Neural cell (in vitro differentiated cells): Measurements from ENCODE around the gene GLA. TPM values are rescaled to one million over a fixed set of nuclear protein-coding genes. Genes with fewer than 3 reads are reported as not detected.

Experiments used
- H2AFZ ChIP-seq: fragments of 200-600, 300-800 bp; sonication (generic), shearing (Covaris generic); 2 replicates; pipeline ENCODE4 v1.6.0; 2014; ENCODE audit warnings: low read depth, mild to moderate bottlenecking, antibody characterized with exemption, low read length, moderate library complexity
- H3F3A ChIP-seq: fragments of 200-600 bp; shearing (Covaris generic); 2 replicates; pipeline ENCODE4 v1.6.1; 2016; ENCODE audit warnings: mild to moderate bottlenecking, moderate library complexity, mixed read lengths, antibody characterized with exemption, low read length; ENCODE audit not compliant: insufficient read depth, poor library complexity, severe bottlenecking
- H3K27ac ChIP-seq: fragments of 200-600, 300-800 bp; sonication (generic), shearing (Covaris generic); 2 replicates; pipeline ENCODE4 v1.5.1; 2014; ENCODE audit warnings: mild to moderate bottlenecking, low read length, moderate library complexity
- H3K27me3 ChIP-seq: fragments of 300-800, 200-600 bp; sonication (generic), shearing (Covaris generic); 2 replicates; pipeline ENCODE4 v1.6.0; 2014; ENCODE audit warnings: mild to moderate bottlenecking, low read depth, low read length, moderate library complexity; ENCODE audit not compliant: insufficient read depth
- H3K36me3 ChIP-seq: fragments of 300-800, 200-600 bp; sonication (generic), shearing (Covaris generic); 2 replicates; pipeline ENCODE4 v1.5.1; 2014; ENCODE audit warnings: mild to moderate bottlenecking, antibody characterized with exemption, low read length, moderate library complexity; ENCODE audit not compliant: insufficient read depth
- H3K4me2 ChIP-seq: fragments of 300-800, 200-600 bp; sonication (generic), shearing (Covaris generic); 2 replicates; pipeline ENCODE4 v1.6.0; 2014; ENCODE audit warnings: mild to moderate bottlenecking, low read length
- H3K4me3 ChIP-seq: fragments of 300-800, 200-600 bp; sonication (generic), shearing (Covaris generic); 2 replicates; pipeline ENCODE4 v1.5.1; 2014; ENCODE audit warnings: mild to moderate bottlenecking, low read length, moderate library complexity
- H3K79me2 ChIP-seq: fragments of 200-600 bp; shearing (Covaris generic); replicated peaks from 2 replicates; pipeline ENCODE4 v1.6.0; 2014; ENCODE audit warnings: mild to moderate bottlenecking, low read length, moderate library complexity; ENCODE audit not compliant: insufficient read depth
- H3K9ac ChIP-seq: fragments of 300-800, 200-600 bp; sonication (generic), shearing (Covaris generic); 2 replicates; pipeline ENCODE4 v1.6.1; 2016; ENCODE audit warnings: mild to moderate bottlenecking, low read length, mixed read lengths
- H3K9me2 ChIP-seq: fragments of 200-600 bp; shearing (Covaris generic); 2 replicates; pipeline ENCODE4 v1.6.1; 2016; ENCODE audit warnings: mild to moderate bottlenecking, low read length, mixed read lengths; ENCODE audit not compliant: insufficient read depth
- H3K9me3 ChIP-seq: fragments of 200-600, 300-800 bp; sonication (generic), shearing (Covaris generic); 2 replicates; pipeline ENCODE4 v1.6.1; 2016; ENCODE audit warnings: mild to moderate bottlenecking, mixed run types, low read length, moderate library complexity, mixed read lengths
- H4K20me1 ChIP-seq: fragments of 200-600 bp; shearing (Covaris generic); 2 replicates; pipeline ENCODE4 v1.6.1; 2016; ENCODE audit warnings: mild to moderate bottlenecking, mixed run types; ENCODE audit not compliant: insufficient read depth
- CTCF ChIP-seq: fragments of 450-650 bp; IDR thresholded peaks from 2 replicates; pipeline ENCODE4 v1.5.1; 2014; ENCODE audit warnings: antibody characterized with exemption, mild to moderate bottlenecking, moderate library complexity; ENCODE audit not compliant: poor library complexity, severe bottlenecking
- EP300 ChIP-seq: fragments of 450-650 bp; conservative IDR thresholded peaks from 2 replicates; pipeline ENCODE4 v1.6.1; 2014; ENCODE audit warnings: antibody characterized with exemption, mild to moderate bottlenecking, moderate library complexity; ENCODE audit not compliant: poor library complexity, severe bottlenecking
- EZH2 ChIP-seq: fragments of 200-600, 300-800 bp; shearing (Covaris generic), sonication (generic); IDR thresholded peaks from 2 replicates; pipeline ENCODE4 v1.6.1; 2014; ENCODE audit warnings: antibody characterized with exemption, low read length, borderline replicate concordance, mild to moderate bottlenecking; ENCODE audit not compliant: insufficient read depth, poor library complexity, severe bottlenecking
- MXI1 ChIP-seq: fragments of 450-650 bp; conservative IDR thresholded peaks from 2 replicates; pipeline ENCODE4 v1.6.1; 2014; ENCODE audit warnings: antibody characterized with exemption, mild to moderate bottlenecking; ENCODE audit not compliant: poor library complexity, severe bottlenecking
- POLR2AphosphoS5 ChIP-seq: IDR thresholded peaks from 2 replicates; pipeline ENCODE4 v1.6.1; 2012
- RAD21 ChIP-seq: fragments of 450-650 bp; conservative IDR thresholded peaks from 2 replicates; pipeline ENCODE4 v1.6.1; 2014; ENCODE audit warnings: antibody characterized with exemption, mild to moderate bottlenecking, moderate library complexity
- REST ChIP-seq: IDR thresholded peaks from 2 replicates; pipeline ENCODE4 v1.6.1; 2012; ENCODE audit warnings: borderline replicate concordance
- SMC3 ChIP-seq: fragments of 450-650 bp; conservative IDR thresholded peaks from 2 replicates; pipeline ENCODE4 v1.6.1; 2014; ENCODE audit warnings: antibody characterized with exemption, mild to moderate bottlenecking, moderate library complexity; ENCODE audit not compliant: poor library complexity
- TAF1 ChIP-seq: IDR thresholded peaks from 2 replicates; pipeline ENCODE4 v1.6.1; 2012; ENCODE audit warnings: low read depth
- polyA plus RNA-seq: library from polyadenylated mRNA; depleted of rRNA; stranded (reverse); fragments of >200 nt; gene quantifications from 2 replicates; pipeline ENCODE4 v1.2.3, GENCODE V29; 2014

GLA gene
- polyA plus RNA-seq, 1 donor from 2014 or later, result 39.0 TPM

GRCh38 chrX:101393530-101394305 lies 14.0 kb downstream of the GLA start:
- H2AFZ ChIP-seq, result no peak overlapping the region
- TF ChIP-seq RAD21 (no peak), MXI1 (no peak), REST (no peak), POLR2AphosphoS5 (no peak), EZH2 (no peak), CTCF (no peak), EP300 (no peak), SMC3 (no peak), TAF1 (no peak)
- H3K36me3 ChIP-seq, result no peaks in the 10 kb centered on the region
- no peak overlapping the region for H3K4me2 ChIP-seq
- H3K27ac ChIP-seq, result no peak overlapping the region
- H3K27me3 ChIP-seq, result no peaks in the 10 kb centered on the region
- no peaks in the 10 kb centered on the region for H3K9me2 ChIP-seq
- no peaks in the 10 kb centered on the region for H3F3A ChIP-seq
- H3K9ac ChIP-seq, result no peak overlapping the region
- no peak overlapping the region for H3K4me3 ChIP-seq
- H3K79me2 ChIP-seq, result no peaks in the 10 kb centered on the region
- no peaks in the 10 kb centered on the region for H4K20me1 ChIP-seq
- H3K9me3 ChIP-seq, result no peaks in the 10 kb centered on the region

GRCh38 chrX:101391831-101392230 lies 15.9 kb downstream of the GLA start:
- Histone ChIP-seq H3K79me2 (no peaks in the 10 kb centered on the region), H3K36me3 (no peaks in the 10 kb centered on the region), H3F3A (no peaks in the 10 kb centered on the region), H3K9me3 (no peaks in the 10 kb centered on the region), H4K20me1 (no peaks in the 10 kb centered on the region), H2AFZ (no peak overlapping the region), H3K9ac (peak overlapping the region; percentile 76), H3K9me2 (no peaks in the 10 kb centered on the region), H3K27ac (peak overlapping the region; percentile 80), H3K4me2 (peak overlapping the region; percentile 59), H3K4me3 (peak overlapping the region; percentile 68), H3K27me3 (no peaks in the 10 kb centered on the region)
- TF ChIP-seq EZH2, result no peak
- TF ChIP-seq RAD21, result no peak
- TF ChIP-seq SMC3, result no peak
